Large intestine (tissue), 3 donors: ENCODE results near the gene RPS6KA1. TPM values are rescaled to one million over a fixed set of nuclear protein-coding genes. Genes with fewer than 3 reads are reported as not detected.
"Not testable (repeated sequence)": the region's sequence is repeated elsewhere in the genome, so short reads cannot be mapped to it uniquely, and the experiment has no call there.

Experiments used
- DNase-seq, 2 donors: peaks; one replicate each; pipeline versions ENCODE4 v3.0.0 to v3.0.0-alpha.2; 2013
- H3K27ac ChIP-seq: one replicate; pipeline ENCODE4 v1.5.1; 2013; ENCODE audit warnings: low read length
- H3K27me3 ChIP-seq: 2 replicates; pipeline ENCODE4 v1.6.1; 2013; ENCODE audit warnings: low read length; ENCODE audit not compliant: control insufficient read depth, insufficient read depth
- H3K36me3 ChIP-seq: 2 replicates; pipeline ENCODE4 v1.6.1; 2013; ENCODE audit warnings: low read length; ENCODE audit not compliant: control insufficient read depth, insufficient read depth
- H3K4me1 ChIP-seq: one replicate; pipeline ENCODE4 v1.6.1; 2013; ENCODE audit warnings: low read length; ENCODE audit not compliant: control insufficient read depth, insufficient read depth
- H3K4me3 ChIP-seq: one replicate; pipeline ENCODE4 v1.5.1; 2013; ENCODE audit warnings: low read length
- H3K9me3 ChIP-seq: one replicate; pipeline ENCODE4 v1.6.1; 2013; ENCODE audit warnings: mild to moderate bottlenecking, low read depth, low read length, moderate library complexity; ENCODE audit not compliant: control insufficient read depth
- WGBS: methylation state at CpG from one replicate; pipeline ENCODE4 v1.1.5; 2013; ENCODE audit warnings: low lambda C conversion rate; ENCODE audit not compliant: insufficient coverage; 5-methylcytosine and 5-hydroxymethylcytosine counted together
- polyA plus RNA-seq: library from polyadenylated mRNA; unstranded; fragments of 120-200 nt; gene quantifications from one replicate; pipeline ENCODE4 v1.2.1, GENCODE V29; 2013

Gene RPS6KA1
- polyA plus RNA-seq, 1 donor = 98.2 TPM

- not testable (repeated sequence) for H3K4me3 ChIP-seq, H3K36me3 ChIP-seq, H3K4me1 ChIP-seq, DNase-seq, H3K27ac ChIP-seq, H3K27me3 ChIP-seq, H3K9me3 ChIP-seq
- 100% methylated on average over 1 of the region's 4 CpGs for WGBS
Measured at GRCh38 chr1:26584588-26584987, 55.0 kb downstream of the RPS6KA1 start.

DNA sequence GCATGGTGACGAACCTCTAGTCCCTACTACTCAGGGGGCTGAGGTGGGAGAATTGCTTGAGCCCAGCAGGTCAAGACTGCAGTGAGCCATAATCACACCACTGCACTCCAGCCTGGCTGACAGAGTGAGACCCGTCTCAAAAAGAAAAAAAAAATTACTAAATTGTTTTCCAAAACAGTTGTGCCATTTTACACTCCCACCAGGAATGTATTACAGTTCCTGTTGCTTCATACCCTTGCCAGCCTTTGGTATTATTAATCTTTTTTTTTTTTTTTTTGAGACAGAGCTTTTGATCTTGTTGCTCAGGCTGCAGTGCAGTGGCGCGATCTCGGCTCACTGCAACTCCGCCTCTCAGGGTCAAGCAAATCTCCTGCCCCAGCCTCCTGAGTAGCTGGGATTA is 55.9 kb downstream of the RPS6KA1 start:
- H3K36me3 ChIP-seq = no peaks in the 10 kb centered on the region
- WGBS = no CpG with 5 or more reads among the region's 6 CpGs
- H3K4me1 ChIP-seq = no peaks in the 10 kb centered on the region
- H3K4me3 ChIP-seq = no peak overlapping the region
- no peak for DNase-seq
- no peak overlapping the region for H3K27ac ChIP-seq
- no peaks in the 10 kb centered on the region for H3K27me3 ChIP-seq
- H3K9me3 ChIP-seq = peaks cover 7% of the 10 kb centered on the region

DNA sequence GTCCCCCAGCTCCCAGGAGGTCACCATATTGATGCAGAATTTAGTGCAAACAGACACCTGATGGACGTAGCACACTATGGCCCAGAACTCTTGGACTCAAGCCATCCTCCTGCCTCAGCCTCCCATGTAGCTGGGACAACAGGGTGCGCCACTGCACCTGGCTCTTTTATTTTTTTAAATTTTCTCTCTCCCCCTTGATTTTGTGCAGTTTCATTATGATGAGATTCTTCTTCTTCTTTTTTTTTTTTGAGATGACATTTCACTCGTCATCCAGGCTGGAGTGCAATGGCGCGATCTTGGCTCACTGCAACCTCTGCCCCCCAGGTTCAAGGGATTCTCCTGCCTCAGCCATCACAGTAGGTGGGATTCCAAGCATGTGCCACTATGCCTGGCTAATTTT is 63.8 kb downstream of the RPS6KA1 start:
- no CpG with 5 or more reads among the region's 5 CpGs for WGBS
- no peaks in the 10 kb centered on the region for H3K36me3 ChIP-seq
- H3K27ac ChIP-seq = no peak overlapping the region
- H3K4me1 ChIP-seq = no peaks in the 10 kb centered on the region
- peaks cover 6% of the 10 kb centered on the region for H3K9me3 ChIP-seq
- DNase-seq = no peak
- no peaks in the 10 kb centered on the region for H3K27me3 ChIP-seq
- H3K4me3 ChIP-seq = no peak overlapping the region

- no CpG with 5 or more reads among the region's 6 CpGs for WGBS
- H3K27me3 ChIP-seq, H3K4me1 ChIP-seq, DNase-seq, H3K9me3 ChIP-seq, H3K27ac ChIP-seq, H3K36me3 ChIP-seq, H3K4me3 ChIP-seq: not testable (repeated sequence)
Measured at GRCh38 chr1:26594593-26594992, 65.0 kb downstream of the RPS6KA1 start.

- Histone ChIP-seq H3K36me3 (no peaks in the 10 kb centered on the region), H3K27ac (no peak overlapping the region), H3K4me1 (no peaks in the 10 kb centered on the region), H3K9me3 (no peaks in the 10 kb centered on the region), H3K4me3 (no peak overlapping the region), H3K27me3 (no peaks in the 10 kb centered on the region)
- DNase-seq = peak; percentile 12 to 35
- no CpG with 5 or more reads among the region's 2 CpGs for WGBS
Measured at GRCh38 chr1:26597629-26598039, 68.1 kb downstream of the RPS6KA1 start.

DNA sequence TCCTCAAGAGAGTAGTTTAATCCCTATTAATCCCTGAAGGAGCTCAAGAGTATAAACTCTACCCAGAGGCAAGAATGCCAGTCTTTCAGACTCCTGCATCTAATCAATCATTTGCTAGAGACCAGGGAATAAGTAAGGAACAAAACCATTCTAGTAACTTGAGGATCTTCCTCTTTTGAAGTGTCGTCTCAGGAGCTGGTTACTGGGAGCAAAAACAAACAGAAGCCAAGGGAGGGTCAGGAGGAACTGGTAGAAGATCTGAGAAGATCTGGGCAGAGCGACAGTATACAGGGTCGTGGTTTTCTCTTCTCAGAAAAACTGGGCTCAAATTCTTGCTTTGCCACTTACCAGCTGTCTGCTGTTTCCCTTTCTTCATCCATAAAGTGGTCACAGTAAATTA is 69.3 kb downstream of the RPS6KA1 start:
- H3K27ac ChIP-seq = no peak overlapping the region
- no peak for DNase-seq
- H3K4me1 ChIP-seq = no peaks in the 10 kb centered on the region
- no CpG with 5 or more reads among the region's 3 CpGs for WGBS
- H3K27me3 ChIP-seq = no peaks in the 10 kb centered on the region
- no peaks in the 10 kb centered on the region for H3K36me3 ChIP-seq
- no peak overlapping the region for H3K4me3 ChIP-seq
- H3K9me3 ChIP-seq = no peaks in the 10 kb centered on the region

DNA sequence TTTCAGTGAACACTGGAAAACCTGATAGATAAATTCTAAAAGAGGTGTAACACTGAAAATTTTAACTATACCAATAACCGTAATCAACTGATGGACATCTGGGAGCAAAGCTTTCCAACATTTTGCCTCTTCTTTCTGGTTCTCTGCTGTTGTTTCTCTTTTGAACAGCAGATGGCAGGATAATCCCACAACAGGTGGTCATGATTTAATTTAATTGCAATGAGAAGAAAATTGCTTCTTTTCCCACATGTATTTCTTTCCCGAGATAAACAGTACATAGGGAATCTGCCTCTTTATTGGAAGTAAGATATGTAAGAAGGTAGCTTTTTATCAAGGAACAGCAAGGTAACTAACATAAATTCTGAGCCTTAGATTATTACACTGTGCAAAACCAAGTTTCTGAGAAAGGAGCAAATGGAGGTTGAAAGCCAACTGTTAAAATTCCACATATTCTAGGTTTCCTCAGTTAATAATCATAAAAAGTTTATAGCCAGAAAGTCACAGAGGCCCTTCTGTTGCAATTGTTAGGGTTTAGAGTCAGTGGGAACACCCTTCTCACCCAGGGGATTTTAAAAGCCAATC is 72.9 kb downstream of the RPS6KA1 start:
- Histone ChIP-seq H3K27me3 (no peaks in the 10 kb centered on the region), H3K4me1 (no peaks in the 10 kb centered on the region), H3K27ac (no peak overlapping the region), H3K36me3 (no peaks in the 10 kb centered on the region), H3K4me3 (no peak overlapping the region), H3K9me3 (no peaks in the 10 kb centered on the region)
- peak; percentile 35 to 53 for DNase-seq
- WGBS = no CpG with 5 or more reads among the region's 2 CpGs

GRCh38 chr1:26603856-26604255 is 74.3 kb downstream of the RPS6KA1 start:
- H3K4me1 ChIP-seq = no peaks in the 10 kb centered on the region
- H3K27me3 ChIP-seq = no peaks in the 10 kb centered on the region
- no peak overlapping the region for H3K27ac ChIP-seq
- no CpG with 5 or more reads among the region's 4 CpGs for WGBS
- H3K9me3 ChIP-seq = no peaks in the 10 kb centered on the region
- H3K36me3 ChIP-seq = no peaks in the 10 kb centered on the region
- no peak overlapping the region for H3K4me3 ChIP-seq
- DNase-seq = no peak

DNA sequence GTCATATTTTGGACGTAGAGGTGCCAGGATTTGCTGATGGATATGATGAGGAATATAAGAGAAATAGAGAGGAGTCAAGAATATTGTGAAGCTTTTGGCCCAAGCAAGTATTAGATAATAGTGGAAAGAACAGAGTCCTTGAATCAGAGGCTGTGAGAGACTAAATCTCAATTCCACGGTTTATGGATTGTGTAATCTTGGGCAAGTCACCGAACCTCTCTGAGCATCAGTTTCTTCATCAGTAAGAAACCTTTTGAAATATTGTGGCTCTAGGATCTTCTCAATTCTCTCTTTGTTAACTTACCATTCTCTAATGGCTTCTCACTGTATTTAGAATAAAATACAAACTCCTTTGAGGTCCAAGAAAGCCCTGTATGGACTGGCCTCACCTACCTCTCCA is 77.6 kb downstream of the RPS6KA1 start:
- H3K9me3 ChIP-seq = no peaks in the 10 kb centered on the region
- WGBS = 100% methylated on average over 2 of the region's 3 CpGs
- no peak overlapping the region for H3K4me3 ChIP-seq
- DNase-seq = no peak
- H3K4me1 ChIP-seq = no peaks in the 10 kb centered on the region
- H3K27ac ChIP-seq = no peak overlapping the region
- no peaks in the 10 kb centered on the region for H3K36me3 ChIP-seq
- H3K27me3 ChIP-seq = no peaks in the 10 kb centered on the region

GRCh38 chr1:26608895-26609294 is 79.3 kb downstream of the RPS6KA1 start:
- H3K4me1 ChIP-seq = no peaks in the 10 kb centered on the region
- H3K4me3 ChIP-seq = no peak overlapping the region
- no peaks in the 10 kb centered on the region for H3K27me3 ChIP-seq
- H3K27ac ChIP-seq = no peak overlapping the region
- WGBS = 63% methylated on average over 1 of the region's 4 CpGs
- no peak for DNase-seq
- H3K36me3 ChIP-seq = no peaks in the 10 kb centered on the region
- no peaks in the 10 kb centered on the region for H3K9me3 ChIP-seq

DNA sequence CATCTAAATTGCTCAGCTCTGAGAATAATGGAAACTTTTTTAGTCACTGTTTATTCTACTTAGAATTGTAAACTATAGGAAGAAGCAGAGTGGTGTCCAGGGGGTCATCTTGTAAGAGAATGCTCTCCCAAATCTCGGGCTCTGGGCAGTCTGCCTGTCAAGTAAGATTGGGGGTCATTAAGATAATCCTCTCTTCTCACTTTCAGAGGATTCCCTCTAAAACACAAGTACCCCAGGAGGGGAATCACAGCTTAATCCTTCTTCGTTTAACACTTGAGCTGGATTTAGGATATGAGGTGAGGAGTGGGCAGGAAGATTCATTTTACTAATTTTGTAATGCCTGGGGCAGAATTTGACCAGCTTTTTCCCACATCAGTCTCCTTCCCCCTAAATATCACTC is 81.2 kb downstream of the RPS6KA1 start:
- WGBS = no CpG with 5 or more reads among the region's 2 CpGs
- H3K4me1 ChIP-seq = no peaks in the 10 kb centered on the region
- H3K27ac ChIP-seq = no peak overlapping the region
- no peaks in the 10 kb centered on the region for H3K27me3 ChIP-seq
- H3K9me3 ChIP-seq = no peaks in the 10 kb centered on the region
- H3K4me3 ChIP-seq = no peak overlapping the region
- DNase-seq = no peak
- no peaks in the 10 kb centered on the region for H3K36me3 ChIP-seq
